GM19455 (cell line): ENCODE results near the gene HAUS1.

ENCODE experiments used
- ATAC-seq: cut with Tn5 transposase; IDR thresholded peaks from one replicate; pipeline ENCODE4 v1.9.1; 2021; ENCODE audit not compliant: unreplicated experiment

Gene HAUS1

GRCh38 chr18:46104128-46104911 lies at the start of gene HAUS1:
Gene HAUS1, plus strand, starts transcription at chr18:46104385. Its CDS starts 27 bp downstream, at chr18:46104412.
- ATAC-seq, result peak; percentile 90

GRCh38 chr18:46054956-46055837 lies 49.0 kb upstream of the HAUS1 start:
- ATAC-seq, result no peak

DNA sequence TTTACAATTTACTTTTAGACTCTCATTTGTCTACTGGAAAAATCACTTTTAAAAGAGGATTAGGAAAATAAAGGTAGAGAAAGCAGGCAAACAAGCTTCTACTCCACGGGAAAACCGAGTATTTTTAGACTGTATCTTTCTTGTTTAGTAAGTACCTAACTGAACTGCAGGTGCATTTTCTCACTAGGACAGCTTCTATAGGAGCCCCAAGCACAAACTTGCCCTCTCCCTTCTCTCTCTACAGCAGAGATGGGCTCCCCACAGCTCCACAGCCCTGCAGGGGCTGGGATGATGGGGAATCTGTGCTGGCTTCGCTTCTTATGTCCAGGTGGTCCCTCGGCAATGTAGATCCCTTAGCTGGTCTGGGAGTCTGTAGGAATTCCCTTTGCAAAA lies 48.4 kb upstream of the HAUS1 start:
- no peak for ATAC-seq

GRCh38 chr18:46060359-46060841 lies 43.8 kb upstream of the HAUS1 start:
- no peak for ATAC-seq

- ATAC-seq, result no peak
Observed at GRCh38 chr18:46061387-46061786, 42.8 kb upstream of the HAUS1 start.

DNA sequence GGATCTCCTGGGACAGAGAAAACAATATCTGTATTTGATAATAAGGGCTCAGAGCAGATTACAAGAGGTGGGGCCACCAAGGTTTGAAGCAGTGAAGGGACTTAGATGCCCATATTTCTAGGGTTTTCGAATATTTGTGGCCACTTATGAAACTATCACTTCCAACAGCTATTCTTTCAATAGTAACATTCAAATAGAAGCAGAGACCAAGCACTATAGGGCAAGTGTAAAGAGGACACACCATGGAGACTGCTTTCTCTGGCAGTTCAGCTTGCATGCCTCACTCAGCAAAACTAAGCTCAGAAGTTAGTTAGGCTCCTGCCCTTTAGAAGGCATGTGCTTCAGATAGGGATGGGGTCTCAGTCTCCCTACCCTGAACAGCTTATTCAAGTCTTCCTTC lies 42.4 kb upstream of the HAUS1 start:
- no peak for ATAC-seq

DNA sequence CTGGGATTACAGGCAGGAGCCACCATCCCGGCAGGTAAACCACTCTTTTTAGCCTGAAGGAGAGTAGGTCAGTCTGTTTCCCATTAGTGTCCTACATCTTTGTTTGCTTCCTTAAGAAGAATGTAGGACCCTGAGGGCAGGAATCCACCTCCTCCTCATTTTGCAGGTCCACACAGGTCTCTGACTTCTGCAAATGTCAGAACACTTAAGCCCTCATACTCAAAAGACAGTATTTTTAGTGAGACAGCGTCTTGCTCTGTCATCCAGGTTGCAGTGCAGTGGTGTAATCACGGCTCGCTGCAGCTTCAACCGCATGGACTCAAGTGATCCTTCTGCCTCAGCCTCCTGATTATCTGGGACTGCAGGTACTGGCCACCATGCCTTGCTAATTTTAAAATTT lies 41.4 kb upstream of the HAUS1 start:
- ATAC-seq, result no peak

DNA sequence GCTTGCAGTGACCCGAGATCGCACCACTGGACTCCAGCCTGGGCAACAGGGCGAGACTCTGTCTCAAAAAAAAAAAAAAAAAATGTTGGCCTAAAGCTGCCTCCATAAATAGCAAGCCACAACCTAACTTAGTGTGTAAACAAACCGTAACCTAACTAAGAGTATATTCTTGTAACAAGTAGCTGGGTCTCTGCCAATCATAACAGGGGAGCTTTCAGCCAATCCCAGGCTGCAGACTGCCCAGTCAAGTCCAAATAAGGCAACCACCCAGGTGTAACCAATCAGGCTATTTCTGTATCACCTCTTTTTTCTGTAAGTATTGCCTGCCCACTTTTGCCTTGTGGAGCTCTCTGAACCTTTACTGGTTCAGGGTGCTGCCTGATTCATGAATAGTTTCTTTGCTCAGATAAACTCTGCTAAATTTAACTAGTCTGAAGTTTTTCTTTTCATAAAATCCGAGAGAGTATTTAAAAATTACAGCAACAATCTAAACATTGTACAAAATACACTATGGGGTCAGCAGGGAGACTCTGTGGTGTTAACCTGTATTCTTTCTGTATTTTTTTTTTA lies 36.7 kb upstream of the HAUS1 start:
- ATAC-seq, result no peak

GRCh38 chr18:46068763-46069162 lies 35.4 kb upstream of the HAUS1 start:
- ATAC-seq, result no peak

- no peak for ATAC-seq
Observed at GRCh38 chr18:46069524-46069923, 34.7 kb upstream of the HAUS1 start.

- no peak for ATAC-seq
Observed at GRCh38 chr18:46070232-46070631, 34.0 kb upstream of the HAUS1 start.

DNA sequence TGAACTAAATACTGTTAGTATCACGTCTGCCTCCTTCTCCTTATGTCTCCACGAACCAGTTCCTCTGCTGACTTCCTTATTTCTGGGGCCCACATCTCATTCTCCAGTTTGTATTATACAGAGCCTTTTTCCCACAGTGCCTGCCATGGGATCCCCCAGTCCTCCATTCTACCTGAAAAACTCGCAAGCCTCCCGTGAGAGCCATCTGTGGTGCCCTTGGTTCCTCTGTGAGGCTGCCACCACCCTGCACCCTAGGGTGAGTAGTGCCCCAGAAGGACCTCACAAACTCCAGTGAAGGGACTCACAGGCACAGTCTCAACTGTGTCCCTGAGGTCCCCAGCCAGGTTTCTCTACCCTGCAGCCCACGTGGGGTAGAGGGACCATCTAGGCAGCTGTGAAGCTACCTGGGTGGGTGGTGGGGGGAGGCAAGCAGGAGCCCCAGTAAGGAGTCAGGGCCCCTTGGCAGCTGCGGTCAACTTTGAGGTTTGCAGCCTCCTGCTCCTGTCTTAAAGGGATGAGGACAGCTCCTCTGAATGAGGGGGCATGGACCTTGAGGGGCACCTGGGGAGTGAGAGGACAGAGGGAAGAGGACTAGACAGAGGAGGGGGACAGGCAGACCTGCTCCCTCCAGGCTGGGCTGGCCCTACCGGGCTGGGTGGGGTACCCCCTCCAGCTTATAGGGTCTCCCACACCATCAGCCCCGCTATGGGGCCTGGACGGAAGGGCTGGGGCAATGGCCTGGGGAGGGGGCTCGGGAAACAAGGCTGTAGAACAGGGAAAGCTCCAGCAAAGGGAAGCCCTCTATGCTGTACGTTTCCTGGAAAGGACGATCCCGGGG lies 33.2 kb upstream of the HAUS1 start:
- no peak for ATAC-seq

- peak; percentile 39 for ATAC-seq
Observed at GRCh38 chr18:46071653-46072375, 32.4 kb upstream of the HAUS1 start, which contains the start of gene PSTPIP2. Gene PSTPIP2, minus strand, starts transcription at chr18:46072260. Its CDS starts 72 bp downstream, at chr18:46072188.

- ATAC-seq, result peak; percentile 7
Observed at GRCh38 chr18:46072376-46072867, 31.8 kb upstream of the HAUS1 start.

DNA sequence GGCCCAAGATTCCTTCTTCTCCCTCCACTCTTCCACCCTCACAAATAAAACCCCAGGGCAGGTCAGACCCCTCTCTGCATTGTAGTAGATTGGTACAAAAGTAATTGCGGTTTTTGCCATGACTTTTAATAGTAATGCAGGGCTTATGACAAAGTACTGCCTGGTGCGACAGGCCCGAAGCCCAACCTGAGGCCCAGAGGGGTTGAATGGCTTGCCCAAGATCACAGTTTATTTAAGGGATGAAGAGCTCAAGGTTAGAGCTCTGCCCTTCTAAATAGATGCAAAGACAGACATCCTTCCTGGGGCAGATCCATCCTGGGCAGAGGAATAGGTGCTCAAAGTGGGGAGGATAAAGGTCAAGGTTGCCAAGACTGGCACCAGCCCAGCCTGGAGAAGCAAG lies 31.2 kb upstream of the HAUS1 start:
- no peak for ATAC-seq

DNA sequence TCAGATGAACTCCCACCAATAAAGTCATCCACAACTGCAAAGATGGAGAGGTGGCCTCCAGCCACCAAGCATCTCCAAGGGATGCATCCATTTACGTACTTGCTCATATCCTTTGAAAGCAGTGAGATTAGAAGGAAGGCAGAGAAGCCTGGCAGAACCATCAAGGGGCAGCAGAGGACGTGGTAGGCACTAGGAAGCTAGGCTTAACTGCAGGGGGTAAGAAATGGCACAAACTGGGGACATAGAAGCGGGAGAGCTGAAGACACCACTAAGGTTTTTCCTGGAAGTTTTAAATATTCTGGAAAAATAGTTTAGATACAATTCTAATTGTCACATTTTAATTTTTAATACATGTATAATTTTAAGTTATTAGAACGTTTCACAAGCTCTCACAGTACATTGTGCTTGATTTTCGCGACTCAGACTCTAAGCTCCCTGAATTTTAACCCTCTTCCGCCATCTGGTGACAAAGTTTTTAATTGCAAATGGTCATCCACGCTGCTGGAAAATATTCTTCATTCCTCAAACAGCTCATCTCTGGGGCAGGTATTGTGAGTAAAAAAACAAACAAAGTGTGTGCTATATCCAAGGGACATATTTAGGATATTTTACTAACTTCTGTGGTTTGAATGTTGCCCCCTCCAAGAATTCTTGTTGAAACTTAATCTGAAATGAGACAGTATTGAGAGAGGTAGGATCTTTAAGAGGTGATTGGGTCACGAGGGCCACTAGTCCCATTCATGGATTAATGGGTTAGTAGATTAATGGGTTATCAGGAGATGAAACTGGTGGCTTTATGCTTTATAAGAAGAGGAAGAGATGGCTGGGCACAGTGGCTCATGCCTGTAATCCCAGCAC lies 30.5 kb upstream of the HAUS1 start:
- no peak for ATAC-seq

GRCh38 chr18:46079336-46079735 lies 24.8 kb upstream of the HAUS1 start:
- ATAC-seq, result no peak

DNA sequence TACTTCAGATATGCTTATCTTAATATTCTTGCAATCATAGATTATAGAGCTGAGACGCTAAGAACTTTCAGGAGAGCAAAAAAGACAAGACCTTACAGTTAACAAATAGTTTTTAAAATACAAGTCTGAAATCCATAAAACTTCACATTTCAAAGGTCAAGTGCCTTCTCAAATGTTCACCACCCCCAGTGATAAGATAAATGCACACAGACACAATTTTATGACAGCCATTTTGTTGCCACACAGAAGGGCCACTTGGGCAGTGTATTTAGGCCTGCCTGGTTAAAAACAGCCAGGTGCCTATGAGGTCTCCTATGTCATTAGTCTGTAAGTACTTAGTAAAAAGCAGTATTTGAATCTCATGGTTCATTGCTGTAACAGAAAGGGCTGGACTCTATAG lies 24.0 kb upstream of the HAUS1 start:
- no peak for ATAC-seq

DNA sequence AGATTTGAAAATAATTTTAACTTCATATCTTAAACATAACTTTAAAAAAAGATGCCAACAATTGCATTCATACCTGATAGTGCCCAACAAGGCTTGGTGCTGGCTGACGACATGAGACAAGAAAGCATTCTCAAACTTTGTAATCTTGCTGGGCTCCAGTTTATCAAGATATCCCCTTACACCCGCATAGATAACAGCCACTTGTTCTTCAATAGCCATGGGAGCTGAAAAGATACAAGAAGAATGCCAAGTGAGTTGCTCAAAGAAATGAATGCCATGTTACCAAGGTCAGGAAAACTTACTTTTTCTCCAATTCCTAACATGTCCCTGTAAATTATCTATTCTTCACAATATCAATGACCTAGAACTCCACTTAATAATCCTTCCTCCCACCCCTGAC lies 19.8 kb upstream of the HAUS1 start:
- no peak for ATAC-seq
